HT-29 (cell line): ENCODE measurements around the gene HIBADH. TPM values are rescaled to one million over a fixed set of nuclear protein-coding genes. Genes with fewer than 3 reads are reported as not detected.
"Not testable (repeated sequence)": the region's sequence is repeated elsewhere in the genome, so short reads cannot be mapped to it uniquely, and the experiment has no call there.

Experiments used
- DNase-seq: peaks from one replicate; pipeline ENCODE4 v3.0.0-alpha.2; 2015; ENCODE audit warnings: low spot score
- total RNA-seq: library from RNA; depleted of rRNA; stranded (reverse); fragments of >200 nt; shearing (Covaris generic); gene quantifications from 2 replicates; pipeline ENCODE4 v1.2.3, GENCODE V29; 2014; rRNA removed

Gene HIBADH
- total RNA-seq, 1 experiment from 2014 or later, result 39.5 TPM

DNA sequence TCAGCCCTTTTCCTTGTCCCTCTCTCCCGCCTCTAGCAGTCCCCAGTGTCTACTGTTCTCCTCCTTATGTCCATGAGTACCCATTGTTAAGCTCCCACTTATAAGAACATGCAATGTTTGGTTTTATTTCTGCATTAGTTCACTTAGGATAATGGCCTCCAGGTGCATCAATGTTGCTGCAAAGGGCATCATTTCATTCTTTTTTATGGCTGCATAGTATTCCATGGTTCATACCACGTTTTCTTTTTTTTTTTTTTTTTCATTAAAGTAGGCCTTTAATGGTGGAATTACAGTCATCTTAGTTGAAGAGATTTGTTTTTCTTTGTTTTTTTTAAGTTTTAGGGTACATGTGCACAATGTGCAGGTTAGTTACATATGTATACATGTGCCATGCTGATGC lies 160.8 kb downstream of the HIBADH start:
- DNase-seq, result not testable (repeated sequence)

DNA sequence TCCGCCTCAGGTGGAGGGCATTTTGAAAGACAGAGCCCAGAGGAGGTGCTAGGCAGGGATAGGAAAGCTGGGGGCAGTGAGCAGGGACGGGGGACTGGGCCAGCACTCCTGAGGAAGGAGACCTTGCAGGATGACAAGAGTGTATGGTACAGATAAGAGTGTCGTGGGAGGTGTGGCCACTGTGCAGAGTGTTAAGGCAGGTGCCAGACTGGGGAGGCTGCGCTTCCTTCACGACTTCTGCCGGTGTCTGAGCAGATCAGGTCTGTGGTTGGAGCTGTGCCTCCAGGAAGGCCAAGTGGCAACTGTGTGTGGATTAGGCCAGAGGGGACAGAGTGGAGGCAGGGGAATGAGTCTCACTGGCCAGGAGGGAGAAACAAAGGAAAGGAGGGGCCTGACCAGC lies 161.7 kb downstream of the HIBADH start:
- DNase-seq, result no peak

DNA sequence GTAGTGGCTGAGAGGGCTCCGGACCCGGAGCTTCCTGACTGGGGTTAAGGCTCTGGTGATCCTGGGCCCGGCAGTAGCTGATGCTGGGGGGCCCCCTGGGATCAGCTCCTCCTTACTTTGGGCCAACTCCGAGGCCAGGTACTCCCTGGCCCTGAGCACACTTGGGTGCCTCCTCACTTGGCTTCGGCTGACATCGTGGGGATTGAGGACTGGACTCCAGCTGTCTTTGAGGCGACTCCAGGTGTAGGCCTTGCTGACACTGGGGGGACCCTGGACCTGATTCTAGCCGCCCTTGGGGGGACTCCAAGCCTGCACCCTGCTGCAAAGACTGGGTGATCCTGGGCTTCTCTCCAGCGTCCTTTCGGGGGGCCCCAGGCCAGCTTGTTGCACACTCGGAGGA lies 170.5 kb downstream of the HIBADH start:
- no peak for DNase-seq

DNA sequence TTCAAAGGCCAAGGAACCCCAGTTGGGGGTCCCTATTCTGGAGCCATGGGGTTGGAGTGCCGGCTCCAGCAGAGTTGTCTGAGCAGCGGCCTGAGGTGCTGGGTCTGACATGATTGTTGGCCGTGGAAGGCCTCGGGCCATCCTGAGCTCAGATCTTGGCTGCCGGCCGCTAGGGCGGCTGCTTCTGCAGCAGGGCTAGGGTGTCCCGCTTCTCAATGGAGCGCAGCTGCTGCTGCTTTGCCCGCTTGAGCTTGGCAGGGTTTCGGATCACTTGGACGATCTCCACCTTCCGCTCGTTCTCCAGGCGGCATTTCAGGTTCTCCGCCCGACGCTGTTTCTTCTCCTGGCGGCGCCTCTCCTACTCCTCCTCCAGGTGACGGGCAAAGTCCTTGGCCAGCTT lies 171.1 kb downstream of the HIBADH start:
- DNase-seq, result no peak

DNA sequence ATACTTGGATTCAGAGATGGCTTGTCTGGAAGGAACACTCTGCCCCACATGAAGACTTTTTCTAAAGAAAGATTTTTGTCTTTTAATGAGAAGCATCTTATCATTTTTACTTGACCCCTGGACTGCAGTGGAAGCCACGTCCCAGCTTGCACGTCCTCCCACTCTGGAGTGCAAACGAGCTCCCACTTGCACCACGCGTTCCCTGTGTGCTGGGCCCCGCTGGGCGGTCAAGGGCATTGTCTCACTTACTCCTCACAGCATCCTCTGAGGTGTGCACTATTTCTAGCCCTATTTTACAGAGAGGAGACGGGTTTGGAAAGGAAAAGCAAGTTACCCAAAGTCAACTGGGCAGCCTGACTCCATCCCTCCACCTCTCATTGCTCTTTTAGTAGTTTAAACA lies 175.2 kb downstream of the HIBADH start:
- DNase-seq, result no peak

DNA sequence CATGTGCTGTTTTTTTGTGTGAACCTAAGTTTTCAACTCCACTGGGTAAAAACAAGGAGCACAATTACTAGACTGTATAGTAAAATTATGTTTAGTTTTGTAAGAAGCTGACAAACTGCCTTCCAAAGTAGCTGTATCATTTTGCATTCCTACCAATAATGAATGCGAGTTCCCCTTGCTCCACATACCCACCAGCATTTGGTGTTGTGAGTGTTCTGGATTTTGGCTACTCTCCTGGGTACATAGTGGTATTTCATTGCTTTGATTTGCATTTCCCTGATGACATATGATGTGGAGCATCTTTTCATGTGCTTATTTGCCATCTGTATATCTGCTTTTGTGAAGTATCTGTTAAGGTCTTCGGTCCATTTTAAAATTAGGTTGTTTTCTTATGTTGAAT lies 178.2 kb downstream of the HIBADH start:
- DNase-seq, result no peak

DNA sequence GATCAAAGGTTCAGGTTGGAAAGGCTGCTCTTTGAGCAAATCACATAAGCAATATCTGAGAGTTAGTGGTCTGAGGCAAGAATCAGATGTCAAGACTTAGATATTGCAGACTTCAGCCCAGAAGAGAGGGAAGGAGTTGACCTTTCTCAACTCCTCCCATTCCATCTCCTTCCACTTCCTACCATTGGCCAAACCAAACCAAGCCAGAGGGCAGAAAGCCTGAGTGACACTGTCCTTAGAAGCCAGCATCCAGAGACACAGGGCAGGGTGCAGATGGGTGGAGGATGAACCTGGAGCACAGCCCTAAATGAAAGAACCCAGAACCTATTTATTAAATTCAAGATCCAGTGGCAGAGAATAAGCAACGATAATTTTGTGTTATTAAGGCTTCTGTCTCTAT lies 180.5 kb downstream of the HIBADH start:
- DNase-seq, result no peak

DNA sequence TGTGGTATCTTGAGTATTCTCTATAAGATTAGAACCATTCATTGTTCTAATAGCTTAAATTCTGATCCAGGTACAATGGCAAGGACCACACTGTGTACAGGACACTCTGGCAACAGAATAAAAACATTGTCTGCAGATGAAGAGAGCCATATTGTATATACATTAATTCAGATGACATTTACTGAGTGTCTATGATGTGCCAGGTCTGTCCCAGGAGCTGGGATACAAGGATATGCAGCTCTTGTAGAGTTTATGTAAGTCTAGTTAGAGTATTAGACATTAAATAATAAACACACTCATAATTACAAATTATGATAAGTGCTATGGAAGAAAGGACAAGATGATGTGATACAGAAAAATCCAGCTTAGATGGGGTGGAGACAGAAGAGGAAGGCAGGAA lies 184.1 kb downstream of the HIBADH start:
- DNase-seq, result no peak

DNA sequence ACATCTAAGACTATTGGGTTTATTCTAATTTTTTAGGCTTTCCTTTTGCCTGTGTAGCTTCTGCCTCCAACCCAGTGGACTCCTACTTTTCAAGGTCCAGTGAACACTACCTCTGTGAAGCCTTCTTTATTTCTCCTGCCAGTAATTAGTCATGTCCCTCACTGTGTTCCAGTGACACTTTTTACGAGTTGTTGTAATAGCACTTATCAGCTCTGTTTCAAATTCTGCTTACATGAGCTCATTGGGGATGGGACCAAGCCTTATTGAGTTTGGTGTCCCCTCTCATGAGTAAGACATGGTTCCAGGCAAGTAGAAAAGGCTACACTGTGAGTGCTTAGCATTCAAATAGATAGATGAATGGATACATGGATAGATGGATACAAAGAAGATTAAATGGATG lies 184.6 kb downstream of the HIBADH start:
- no peak for DNase-seq

DNA sequence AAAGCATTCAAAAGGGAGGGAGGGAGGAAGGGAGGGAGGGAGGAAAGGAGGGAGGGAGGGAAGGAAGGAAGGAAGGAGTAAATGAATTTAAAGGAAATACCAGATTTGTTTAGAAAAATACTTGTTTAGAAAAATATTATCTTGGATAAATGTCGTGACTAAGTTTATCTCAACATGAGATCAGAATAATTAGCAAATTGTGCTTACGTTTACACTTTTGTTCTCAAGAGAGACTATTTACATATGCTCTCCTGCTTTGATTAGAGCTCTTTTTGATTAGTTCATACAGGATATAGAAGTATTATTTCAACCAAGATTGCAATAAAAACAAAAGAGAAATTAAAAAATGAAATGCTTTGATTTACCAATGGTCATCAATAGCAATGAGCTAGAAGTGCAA lies 186.2 kb downstream of the HIBADH start:
- no peak for DNase-seq

Other genes starting within 250 kb of the HIBADH start
- 33.0 and 33.8 TPM in 2 replicates for gene TAX1BP1, start 77.3 kb upstream of the HIBADH start, total RNA-seq